GM12891 (cell line): ENCODE measurements around the gene CACNG7.

Experiments used
- PAX5 ChIP-seq: IDR thresholded peaks from 2 replicates; pipeline ENCODE4 v1.6.1; 2011; ENCODE audit warnings: low read length, moderate library complexity, mild to moderate bottlenecking; ENCODE audit not compliant: insufficient read depth, severe bottlenecking
- POLR2A ChIP-seq: IDR thresholded peaks from 2 replicates; pipeline ENCODE4 v1.6.1; 2011; ENCODE audit warnings: low read depth, low read length, control low read depth
- POLR2AphosphoS5 ChIP-seq: IDR thresholded peaks from 2 replicates; pipeline ENCODE4 v1.6.1; 2011; ENCODE audit warnings: low read depth, low read length, control low read depth
- POU2F2 ChIP-seq: IDR thresholded peaks from 2 replicates; pipeline ENCODE4 v1.6.1; 2011; ENCODE audit warnings: low read depth, mild to moderate bottlenecking, control low read depth, low read length, moderate library complexity
- TAF1 ChIP-seq: IDR thresholded peaks from 2 replicates; pipeline ENCODE4 v1.6.1; 2011; ENCODE audit warnings: low read depth, low read length, control low read depth

DNA sequence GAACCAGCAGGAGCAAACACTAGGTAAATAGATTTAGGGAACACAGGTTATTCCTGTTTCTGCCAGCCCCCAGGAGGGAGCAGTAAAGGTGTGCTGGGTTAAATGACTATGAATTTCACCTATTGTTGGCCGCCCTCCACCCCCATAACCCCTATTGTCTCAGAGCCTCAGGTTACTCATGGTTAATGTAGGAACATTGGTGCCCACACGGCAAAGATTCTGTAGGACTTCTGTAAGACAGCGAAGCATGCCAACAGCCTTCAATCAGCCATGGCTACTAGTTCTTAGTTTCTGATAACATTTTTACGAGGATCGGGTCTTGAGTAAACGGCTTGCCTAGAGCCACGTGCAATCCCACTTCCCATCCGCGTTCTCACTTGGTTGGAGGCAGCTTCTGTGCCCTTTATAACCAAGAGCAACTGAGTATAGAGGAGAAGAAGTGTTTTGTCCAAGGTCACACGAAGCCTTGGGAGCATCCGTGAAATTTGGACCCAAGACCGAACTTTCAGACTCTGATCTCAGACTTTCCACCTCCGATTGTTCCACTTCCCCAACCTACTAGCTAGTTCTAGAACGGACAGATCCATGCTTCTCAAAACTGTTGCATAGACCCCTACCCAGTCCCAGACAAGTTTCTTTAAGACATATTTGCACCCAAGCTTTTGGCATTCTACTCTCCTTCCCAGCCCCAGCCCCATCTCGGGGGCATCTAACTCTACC is 48.5 kb downstream of the CACNG7 start:
- TF ChIP-seq POU2F2 (no peak), TAF1 (no peak), POLR2A (no peak), POLR2AphosphoS5 (no peak), PAX5 (no peak)
